ENCODE results near the gene TMEM233.

Gene TMEM233

GRCh38 chr12:119689935-119690500, 96.4 kb downstream of the TMEM233 start:
- TF ChIP-seq GATA2 (IDR thresholded peaks at IDR 0.05; ENCODE audit: low read depth, low read length), result no peak
- no peak for TF ChIP-seq GATA3 (IDR thresholded peaks at IDR 0.05; ENCODE audit: low read depth, low read length)

DNA sequence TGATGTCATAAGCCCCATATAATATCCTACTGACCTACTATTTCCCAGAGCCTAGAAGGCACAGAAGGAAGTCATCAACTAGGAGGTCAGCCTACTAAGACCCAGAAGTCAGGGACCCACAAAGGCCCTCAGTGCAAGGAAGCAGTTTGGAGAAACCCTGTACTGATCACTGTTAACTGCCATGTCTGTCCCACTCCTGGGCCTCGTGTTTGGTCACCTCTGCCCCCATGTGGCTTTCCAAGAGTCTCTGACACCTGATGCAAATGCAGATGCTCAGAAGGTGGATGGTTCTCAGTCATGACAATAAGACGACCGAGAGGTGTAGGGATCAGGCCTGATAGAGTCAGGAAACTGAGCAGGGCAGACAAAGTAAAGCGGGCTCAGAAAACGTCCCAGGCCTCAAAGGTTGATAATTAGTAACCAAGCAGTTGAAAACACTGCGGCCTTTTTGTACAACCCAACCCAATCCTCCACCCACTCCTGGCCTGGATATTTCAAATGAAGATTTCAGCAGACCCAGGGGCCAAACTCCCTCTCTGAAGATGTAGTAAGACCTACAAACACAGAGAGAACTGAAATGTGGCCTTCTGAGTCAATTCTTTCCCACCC, 97.7 kb downstream of the TMEM233 start:
- no peak for TF ChIP-seq GATA3 (IDR thresholded peaks at IDR 0.05; ENCODE audit: low read depth, low read length)
- no peak for TF ChIP-seq GATA2 (IDR thresholded peaks at IDR 0.05; ENCODE audit: low read depth, low read length)

GRCh38 chr12:119692410-119692809, 98.8 kb downstream of the TMEM233 start:
- TF ChIP-seq GATA3 (IDR thresholded peaks at IDR 0.05; ENCODE audit: low read depth, low read length), result no peak
- TF ChIP-seq GATA2 (IDR thresholded peaks at IDR 0.05; ENCODE audit: low read depth, low read length), result no peak

Data from SH-SY5Y (cell line).